ENCODE results near the gene KMT2B. TPM values are rescaled to one million over a fixed set of nuclear protein-coding genes. Genes with fewer than 3 reads are reported as not detected.

KMT2B gene
- total RNA-seq, 1 experiment from 2014 or later: 10.8 TPM

DNA sequence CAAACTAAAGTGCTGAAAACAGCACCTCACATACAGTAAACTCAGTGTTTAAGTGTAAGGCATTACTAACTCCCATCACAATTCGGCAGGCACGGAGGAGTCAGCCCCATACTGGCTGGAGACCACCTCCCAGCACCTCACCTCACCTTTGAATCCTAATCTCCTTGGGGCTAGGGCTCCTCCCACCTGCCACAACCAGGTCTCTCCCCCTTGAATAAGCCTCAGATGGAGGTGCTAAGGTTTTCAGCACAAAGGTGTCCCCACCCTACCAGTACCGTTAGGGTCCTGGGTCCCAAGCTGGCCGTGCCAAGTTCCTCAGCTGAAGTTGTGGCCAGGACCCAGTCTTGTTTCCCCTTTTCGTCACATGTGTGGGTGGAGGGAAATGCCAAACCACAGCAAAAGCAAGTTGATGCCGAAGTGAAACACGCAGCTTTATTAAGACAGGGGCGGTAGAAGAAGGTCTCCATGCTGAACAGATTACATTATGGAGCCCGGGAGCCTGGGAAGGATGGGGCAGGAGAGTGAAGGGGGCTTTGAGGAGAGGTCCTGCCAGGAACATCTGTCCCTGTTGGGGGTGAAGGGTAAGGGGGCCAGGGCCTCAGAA, 24.4 kb downstream of the KMT2B start, which contains the start of gene IGFLR1:
Gene IGFLR1 (minus strand): TSS at position 332 of the 604 bp plus-strand sequence. CDS start 1,272 bp downstream, outside the sequence.
- H3K4me2 ChIP-seq (ENCODE audit: low read length): no peak within 1 kb of the TSS
- no peak within 1 kb of the TSS for H3K4me3 ChIP-seq (ENCODE audit: low read length)
- no peaks in the 10 kb centered on the region for H4K20me1 ChIP-seq (ENCODE audit: low read length)
- H2AFZ ChIP-seq (ENCODE audit: low read length): no peak within 1 kb of the TSS
- POLR2A ChIA-PET (ENCODE audit: unreplicated experiment): no interaction called here
- no peaks in the 10 kb centered on the region for H3K36me3 ChIP-seq (ENCODE audit: low read depth, low read length)
- no peaks in the 10 kb centered on the region for H3K27me3 ChIP-seq (ENCODE audit: low read length)
- no peaks in the 10 kb centered on the region for H3K9me2 ChIP-seq (replicated peaks; ENCODE audit: low read length)
- no peak within 1 kb of the TSS for H3K9ac ChIP-seq (ENCODE audit: low read length)
- DNase-seq: no peak
- CTCF ChIA-PET: no interaction called here
- H3K27ac ChIP-seq (ENCODE audit: low read length): no peak within 1 kb of the TSS
- intact Hi-C loops (cut with micrococcal nuclease): no loop called here
- peaks cover 18% of the 10 kb centered on the region for H3K4me1 ChIP-seq (ENCODE audit: insufficient read depth, low read length)
- H3K9me3 ChIP-seq (ENCODE audit: low read length): no peaks in the 10 kb centered on the region
- TF ChIP-seq, protein P1, sequence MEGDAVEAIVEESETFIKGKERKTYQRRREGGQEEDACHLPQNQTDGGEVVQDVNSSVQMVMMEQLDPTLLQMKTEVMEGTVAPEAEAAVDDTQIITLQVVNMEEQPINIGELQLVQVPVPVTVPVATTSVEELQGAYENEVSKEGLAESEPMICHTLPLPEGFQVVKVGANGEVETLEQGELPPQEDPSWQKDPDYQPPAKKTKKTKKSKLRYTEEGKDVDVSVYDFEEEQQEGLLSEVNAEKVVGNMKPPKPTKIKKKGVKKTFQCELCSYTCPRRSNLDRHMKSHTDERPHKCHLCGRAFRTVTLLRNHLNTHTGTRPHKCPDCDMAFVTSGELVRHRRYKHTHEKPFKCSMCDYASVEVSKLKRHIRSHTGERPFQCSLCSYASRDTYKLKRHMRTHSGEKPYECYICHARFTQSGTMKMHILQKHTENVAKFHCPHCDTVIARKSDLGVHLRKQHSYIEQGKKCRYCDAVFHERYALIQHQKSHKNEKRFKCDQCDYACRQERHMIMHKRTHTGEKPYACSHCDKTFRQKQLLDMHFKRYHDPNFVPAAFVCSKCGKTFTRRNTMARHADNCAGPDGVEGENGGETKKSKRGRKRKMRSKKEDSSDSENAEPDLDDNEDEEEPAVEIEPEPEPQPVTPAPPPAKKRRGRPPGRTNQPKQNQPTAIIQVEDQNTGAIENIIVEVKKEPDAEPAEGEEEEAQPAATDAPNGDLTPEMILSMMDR (conservative IDR thresholded peaks at IDR 0.05; ENCODE audit: low read depth, low read length): no peak
- H3F3A ChIP-seq (ENCODE audit: low read length, unreplicated experiment): no peaks in the 10 kb centered on the region
- ATAC-seq: no peak
- H3K79me2 ChIP-seq (ENCODE audit: low read length): peaks cover 14% of the 10 kb centered on the region
- no TSS peak for BruUV-seq (replicated peaks)

DNA sequence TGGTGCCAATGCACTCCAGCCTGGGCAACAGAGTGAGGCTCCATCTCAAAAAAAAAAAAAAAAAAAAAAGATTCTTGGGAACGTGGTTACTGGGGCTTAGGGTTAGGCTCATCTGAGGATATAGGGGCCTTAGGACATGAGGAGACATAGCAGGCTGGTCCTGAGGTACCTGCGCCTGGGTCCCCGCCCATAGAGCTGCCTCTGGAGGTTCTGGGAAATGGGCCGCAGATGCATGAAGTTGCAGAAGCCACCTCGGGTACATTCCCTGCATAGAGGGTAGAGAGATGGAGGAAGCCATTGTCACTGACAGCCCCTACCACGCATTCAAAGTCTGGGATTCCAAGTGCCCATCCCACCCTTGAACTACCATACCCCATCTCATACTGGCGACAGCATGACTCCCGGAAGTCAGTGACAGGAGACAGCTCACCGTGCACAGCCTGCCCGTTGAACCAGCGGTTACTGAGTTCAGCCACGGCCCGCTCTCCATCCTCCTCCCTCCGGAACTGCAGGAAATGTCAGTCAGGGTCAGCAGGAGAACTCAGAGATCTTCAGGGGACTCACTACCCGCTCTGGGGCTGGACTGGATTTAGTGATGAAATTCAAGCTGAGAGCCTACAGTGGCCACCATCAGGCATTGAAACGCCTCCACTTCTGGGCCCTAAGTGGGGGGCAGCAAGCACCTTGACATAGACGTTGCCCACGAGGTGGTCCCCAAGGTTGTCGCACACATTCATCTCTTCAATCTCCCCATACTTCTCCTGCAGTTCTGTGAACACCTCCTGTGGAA, 26.0 kb downstream of the KMT2B start:
- no peaks in the 10 kb centered on the region for H3K27me3 ChIP-seq (ENCODE audit: low read length)
- peak overlapping the region; percentile 90; the same call in 1 of the 2 replicates for H3K4me3 ChIP-seq (ENCODE audit: low read length)
- H3K4me2 ChIP-seq (ENCODE audit: low read length): peak overlapping the region; percentile 88
- H3K9ac ChIP-seq (ENCODE audit: low read length): no peak overlapping the region
- intact Hi-C loops (cut with micrococcal nuclease): loop anchor here (2.0 kb wide), 1 partner anchor 27 kb away; no protein-coding TSS in a partner anchor
- H2AFZ ChIP-seq (ENCODE audit: low read length): no peak overlapping the region
- no peaks in the 10 kb centered on the region for H3K9me2 ChIP-seq (replicated peaks; ENCODE audit: low read length)
- no TSS peak for BruUV-seq (replicated peaks)
- ChIA-PET POLR2A (ENCODE audit: unreplicated experiment) (no interaction called here), CTCF (no interaction called here)
- no peaks in the 10 kb centered on the region for H3K9me3 ChIP-seq (ENCODE audit: low read length)
- peaks cover 18% of the 10 kb centered on the region for H3K79me2 ChIP-seq (ENCODE audit: low read length)
- TF ChIP-seq, protein P1 (conservative IDR thresholded peaks at IDR 0.05; ENCODE audit: low read depth, low read length): no peak
- TF ChIP-seq EZH2phosphoT487 (IDR thresholded peaks at IDR 0.05; ENCODE audit: borderline replicate concordance, low read length) (no peak), EZH2 (IDR thresholded peaks at IDR 0.05; ENCODE audit: low read length, unreplicated experiment) (no peak)
- no peak overlapping the region for H3K27ac ChIP-seq (ENCODE audit: low read length)
- peaks cover 22% of the 10 kb centered on the region for H3K4me1 ChIP-seq (ENCODE audit: insufficient read depth, low read length)
- ATAC-seq (no peak), DNase-seq (no peak)
- no peaks in the 10 kb centered on the region for H3K36me3 ChIP-seq (ENCODE audit: low read depth, low read length)
- no peaks in the 10 kb centered on the region for H3F3A ChIP-seq (ENCODE audit: low read length, unreplicated experiment)
- H4K20me1 ChIP-seq (ENCODE audit: low read length): no peaks in the 10 kb centered on the region

All from PC-3 (cell line).